ENCODE data around the gene TEF.

GRCh38 chr22:41348964-41349484 is 32.7 kb upstream of the TEF start:
- TF ChIP-seq CTCF (conservative IDR thresholded peaks at IDR 0.05 in 1 of 2, IDR thresholded peaks at IDR 0.05 in 1 of 2; ENCODE audit: low read depth in 1 of 2, low read length in 2 of 2) (no peak), EZH2 (IDR thresholded peaks at IDR 0.05; ENCODE audit: low read length, missing control alignments) (no peak)

Measured in fibroblast of lung (primary cell).